ENCODE measurements around the gene INPP1.
"Not testable (repeated sequence)": the region's sequence is repeated elsewhere in the genome, so short reads cannot be mapped to it uniquely, and the experiment has no call there.

The INPP1 gene

GRCh38 chr2:190343536-190344275, at the start of gene INPP1:
TSS of gene INPP1 (plus strand) at chr2:190343589. CDS start at chr2:190360103, 16,514 bp downstream.
- no peak for DNase-seq (ENCODE audit: low read depth in 4 of 4, low spot score in 1 of 4)

- not testable (repeated sequence) for DNase-seq (ENCODE audit: low read depth in 4 of 4, low spot score in 1 of 4)
These were observed 45.5 kb upstream of the INPP1 start for GRCh38 chr2:190297880-190298279.

- no peak for DNase-seq (ENCODE audit: low read depth in 4 of 4, low spot score in 1 of 4)
These were observed 42.4 kb upstream of the INPP1 start for GRCh38 chr2:190301032-190301431.

- no peak for DNase-seq (ENCODE audit: low read depth in 4 of 4, low spot score in 1 of 4)
These were observed 41.3 kb upstream of the INPP1 start for GRCh38 chr2:190302052-190302451.

- no peak for DNase-seq (ENCODE audit: low read depth in 4 of 4, low spot score in 1 of 4)
These were observed 39.7 kb upstream of the INPP1 start for GRCh38 chr2:190303647-190304046.

- no peak for DNase-seq (ENCODE audit: low read depth in 4 of 4, low spot score in 1 of 4)
These were observed 39.0 kb upstream of the INPP1 start for GRCh38 chr2:190304404-190304803.

- DNase-seq (ENCODE audit: low read depth in 4 of 4, low spot score in 1 of 4) = no peak
These were observed 35.4 kb upstream of the INPP1 start for GRCh38 chr2:190308031-190308430.

GRCh38 chr2:190311893-190312634, 31.3 kb upstream of the INPP1 start:
- no peak for DNase-seq (ENCODE audit: low read depth in 4 of 4, low spot score in 1 of 4)

GRCh38 chr2:190312635-190313025, 30.8 kb upstream of the INPP1 start:
- not testable (repeated sequence) for DNase-seq (ENCODE audit: low read depth in 4 of 4, low spot score in 1 of 4)

- no peak for DNase-seq (ENCODE audit: low read depth in 4 of 4, low spot score in 1 of 4)
These were observed 29.5 kb upstream of the INPP1 start for GRCh38 chr2:190313880-190314279.

GRCh38 chr2:190315273-190315672, 28.1 kb upstream of the INPP1 start:
- no peak for DNase-seq (ENCODE audit: low read depth in 4 of 4, low spot score in 1 of 4)

GRCh38 chr2:190318514-190318913, 24.9 kb upstream of the INPP1 start:
- no peak for DNase-seq (ENCODE audit: low read depth in 4 of 4, low spot score in 1 of 4)

- no peak for DNase-seq (ENCODE audit: low read depth in 4 of 4, low spot score in 1 of 4)
These were observed 24.3 kb upstream of the INPP1 start for GRCh38 chr2:190318931-190319554.

GRCh38 chr2:190319555-190320498, 23.6 kb upstream of the INPP1 start, which contains the start of gene HIBCH:
TSS of gene HIBCH (minus strand) at chr2:190319826. CDS start at chr2:190319750, 76 bp downstream.
- DNase-seq (ENCODE audit: low read depth in 4 of 4, low spot score in 1 of 4) = peak; percentile 75 to 93 (median 82)

GRCh38 chr2:190320696-190321095, 22.7 kb upstream of the INPP1 start:
- DNase-seq (ENCODE audit: low read depth in 4 of 4, low spot score in 1 of 4) = peak in 1 of 4 experiments; percentile 28

GRCh38 chr2:190323406-190323805, 20.0 kb upstream of the INPP1 start:
- no peak for DNase-seq (ENCODE audit: low read depth in 4 of 4, low spot score in 1 of 4)

GRCh38 chr2:190325588-190325987, 17.8 kb upstream of the INPP1 start:
- no peak for DNase-seq (ENCODE audit: low read depth in 4 of 4, low spot score in 1 of 4)

- DNase-seq (ENCODE audit: low read depth in 4 of 4, low spot score in 1 of 4) = no peak
These were observed 15.4 kb upstream of the INPP1 start for GRCh38 chr2:190327867-190328572.

GRCh38 chr2:190328573-190329147, 14.7 kb upstream of the INPP1 start:
- no peak for DNase-seq (ENCODE audit: low read depth in 4 of 4, low spot score in 1 of 4)

GRCh38 chr2:190333395-190333794, 10.0 kb upstream of the INPP1 start:
- DNase-seq (ENCODE audit: low read depth in 4 of 4, low spot score in 1 of 4) = no peak

Data from stimulated activated CD4-positive, alpha-beta T cell treated with anti-CD3 and anti-CD28 coated beads, Interleukin-1b, Interleukin-23, amount 100 ng/mL, for 24 hours (primary cell).